DMS53 (cell line): ENCODE results near the gene OTC.

ENCODE experiments used
- DNase-seq: peaks from one replicate; lab custom pipeline; 2025; lab: John Stamatoyannopoulos, UW

Gene OTC

DNA sequence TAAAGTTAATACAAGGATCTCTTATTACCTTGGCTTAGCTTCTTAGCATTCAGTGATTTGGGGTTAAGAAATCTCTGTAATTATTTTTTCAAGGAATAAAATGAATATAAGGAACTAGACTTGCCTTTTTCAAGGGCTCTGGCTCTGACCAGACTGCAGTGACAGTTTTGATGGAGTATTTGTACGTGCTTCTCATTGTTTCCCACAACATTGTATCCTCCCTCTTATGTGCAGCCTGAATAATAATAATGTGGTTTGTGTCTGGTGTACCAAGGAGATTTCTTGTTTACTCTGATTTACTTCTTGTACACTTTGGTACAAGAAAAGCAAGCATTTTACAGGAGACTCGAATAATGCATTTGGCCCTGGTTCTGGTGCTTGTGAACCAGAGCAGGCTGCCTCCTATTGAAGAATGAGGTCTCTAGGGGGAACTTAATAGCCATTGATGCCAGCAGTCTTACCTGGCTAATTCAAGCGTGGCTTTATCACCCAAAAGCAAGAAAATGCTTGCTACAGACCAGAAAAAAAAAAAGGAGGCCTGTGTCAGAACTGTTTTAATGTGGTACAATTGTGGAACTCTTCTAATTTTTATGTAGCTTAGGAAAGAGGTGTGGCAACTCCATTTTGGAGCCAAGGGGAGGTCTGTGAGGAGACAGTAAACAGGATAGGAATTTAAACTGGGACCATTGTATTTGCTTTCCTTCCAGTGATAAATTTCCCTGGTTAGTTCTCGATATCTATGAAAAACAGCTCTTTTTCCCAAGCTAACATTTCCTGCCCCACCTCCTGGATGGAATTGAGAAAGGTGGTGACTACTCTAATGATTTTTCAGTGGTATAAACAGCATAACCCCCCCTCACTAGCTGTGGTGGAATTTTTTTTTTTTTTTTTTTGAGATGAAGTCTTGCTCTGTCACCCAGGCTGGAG lies 5.6 kb downstream of the OTC start:
- no peak for DNase-seq

DNA sequence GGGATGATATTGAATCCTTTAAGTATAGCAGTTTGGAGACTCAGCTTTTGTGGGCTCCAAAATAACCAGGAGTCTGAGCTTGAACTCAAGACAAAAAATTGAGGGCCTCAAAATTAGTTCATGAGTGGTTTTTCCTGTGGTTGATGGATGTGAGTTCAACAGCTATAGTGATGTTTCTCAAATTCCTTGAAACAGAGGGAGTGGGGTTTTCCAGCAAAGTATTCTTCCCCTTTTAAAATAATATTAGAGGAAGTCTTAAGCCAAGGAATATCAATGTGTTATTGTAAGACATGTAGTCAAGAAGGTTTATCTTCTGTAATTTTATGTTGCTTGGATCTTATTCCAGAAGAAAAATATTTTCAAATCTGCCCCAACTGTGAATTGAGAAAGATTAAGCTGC lies 10.6 kb downstream of the OTC start:
- no peak for DNase-seq

DNA sequence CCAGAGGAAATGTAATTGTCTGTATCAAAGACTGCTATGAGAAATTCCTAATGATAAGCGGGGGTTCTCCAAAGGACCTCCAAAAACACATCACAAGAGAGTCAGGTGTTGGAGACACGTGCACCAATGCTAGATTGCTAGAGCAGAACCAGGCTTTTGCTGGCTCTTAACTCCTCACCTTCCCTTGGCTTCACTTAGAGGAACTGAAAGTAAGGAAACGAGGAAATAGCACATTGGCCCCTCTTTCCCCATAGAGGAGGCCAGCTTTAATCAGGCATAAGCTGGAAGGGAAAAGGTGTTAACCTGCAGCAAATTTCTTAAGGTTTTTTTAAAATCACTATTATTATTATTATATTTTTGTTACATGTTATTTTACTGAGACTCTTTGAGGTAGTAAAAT lies 13.6 kb downstream of the OTC start:
- no peak for DNase-seq

DNA sequence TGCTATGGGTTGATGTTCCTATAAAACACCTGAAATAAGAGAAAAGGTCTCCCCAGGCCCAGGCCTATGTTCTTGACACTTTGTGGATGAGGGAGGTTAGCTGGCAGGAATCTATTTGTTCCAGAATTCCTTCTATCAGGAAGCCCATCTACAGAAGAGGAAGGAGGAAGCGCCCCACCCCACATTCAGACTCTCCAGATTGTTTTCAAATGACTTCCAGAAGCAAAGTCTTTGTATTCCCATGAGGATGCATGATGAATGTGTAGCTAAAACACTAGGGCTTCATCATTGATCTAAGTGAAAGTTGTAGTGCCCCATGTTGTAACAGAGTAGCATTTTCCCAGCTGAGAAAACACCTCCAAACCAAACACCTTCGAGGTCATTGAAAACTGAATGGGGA lies 16.4 kb downstream of the OTC start:
- no peak for DNase-seq

DNA sequence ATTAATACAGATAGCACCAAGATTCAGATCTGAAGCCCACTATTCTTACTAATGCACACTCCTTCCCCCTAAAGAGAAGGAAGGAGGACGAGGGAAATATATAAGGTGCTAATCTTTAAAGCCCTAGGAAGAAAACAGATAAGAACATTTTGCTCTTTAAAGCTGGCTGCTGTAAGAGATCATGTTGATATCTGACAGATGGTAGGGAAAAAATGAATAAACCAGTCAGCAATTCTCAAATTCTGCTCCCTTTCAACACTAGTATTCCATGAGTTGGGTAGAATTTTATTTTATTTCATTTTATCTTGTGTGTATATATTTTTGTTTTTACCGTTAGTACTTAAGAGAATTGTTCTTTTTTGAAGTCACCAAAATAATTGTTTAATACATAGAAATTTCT lies 19.2 kb downstream of the OTC start:
- DNase-seq, result no peak

DNA sequence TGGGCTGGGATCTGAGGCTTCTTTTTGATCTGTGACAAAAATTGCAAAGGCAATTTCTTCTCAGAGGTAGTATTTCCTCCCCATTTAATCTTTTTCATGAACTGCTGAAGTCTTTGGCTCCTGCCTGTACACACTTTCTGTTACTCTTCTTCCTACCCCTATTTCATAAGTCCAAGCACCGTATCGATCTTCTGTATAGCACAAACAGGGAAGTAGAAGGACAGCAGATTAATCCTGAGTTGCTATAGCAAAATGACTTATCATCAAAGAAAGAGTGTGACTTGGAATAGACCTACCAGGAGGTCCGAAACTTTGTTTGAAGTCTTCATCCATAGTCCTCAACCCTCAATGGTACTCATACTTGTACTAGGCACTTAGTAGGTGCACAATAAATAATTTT lies 22.0 kb downstream of the OTC start:
- DNase-seq, result no peak

- DNase-seq, result peak; percentile 60
These were observed 23.5 kb downstream of the OTC start for GRCh38 chrX:38375891-38376290.

DNA sequence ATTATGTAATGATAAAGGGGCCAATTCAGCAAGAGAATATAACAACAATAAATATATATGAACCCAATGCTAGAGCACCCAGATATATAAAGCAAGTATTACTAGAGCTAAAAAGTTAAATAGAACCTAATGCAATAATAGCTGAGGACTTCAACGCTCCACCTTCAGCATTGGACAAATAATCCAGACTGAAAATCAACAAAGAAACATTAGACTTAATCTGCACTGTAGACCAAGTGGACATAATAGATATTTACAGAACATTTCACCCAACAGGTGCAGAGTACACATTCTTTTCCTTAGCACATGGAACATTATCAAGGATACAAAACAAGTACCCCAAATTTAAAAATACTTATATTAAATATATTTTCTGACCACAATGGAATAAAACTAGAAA lies 24.3 kb downstream of the OTC start:
- peak; percentile 20 for DNase-seq

DNA sequence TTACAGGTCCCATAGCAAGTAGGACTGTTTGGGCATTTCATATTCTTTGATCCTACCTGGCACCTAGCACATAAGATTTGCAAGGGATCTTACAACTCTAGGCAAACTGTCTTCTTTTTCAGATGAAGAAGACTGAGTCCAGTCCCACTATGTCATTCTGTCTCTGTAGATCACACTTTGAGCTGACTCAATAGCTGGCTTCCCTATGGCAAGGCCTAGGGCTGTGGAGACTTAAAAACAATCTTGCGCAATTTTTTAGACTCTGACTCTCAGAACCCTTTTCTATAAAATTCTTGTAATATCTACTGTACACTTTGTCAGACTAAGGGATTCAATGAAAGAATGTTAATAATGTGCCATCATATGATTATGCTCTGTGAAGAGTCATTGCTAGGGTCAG lies 26.7 kb downstream of the OTC start:
- DNase-seq, result no peak

DNA sequence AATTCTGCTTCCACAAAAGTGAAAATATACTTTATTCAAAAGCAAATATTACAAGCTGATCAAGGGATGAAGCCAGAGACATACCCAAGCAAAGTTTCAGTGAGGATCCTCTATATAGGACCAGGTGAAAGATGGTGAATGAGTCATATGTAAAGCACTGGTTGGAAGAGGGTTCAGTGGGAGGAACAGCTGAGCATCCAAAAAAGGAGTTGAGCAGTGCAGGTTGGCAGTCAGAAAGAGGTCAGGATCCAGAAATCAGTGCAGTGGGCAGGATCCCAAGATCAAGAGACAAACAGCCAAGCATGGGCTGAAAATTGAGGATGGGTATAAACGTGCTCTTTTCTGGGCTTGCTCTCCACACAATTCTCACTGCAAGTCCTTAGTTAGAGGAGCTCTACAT lies 30.3 kb downstream of the OTC start:
- DNase-seq, result no peak

GRCh38 chrX:38400389-38400910 lies 48.0 kb downstream of the OTC start:
- DNase-seq, result no peak

GRCh38 chrX:38402118-38402517 lies 49.7 kb downstream of the OTC start:
- DNase-seq, result no peak

DNA sequence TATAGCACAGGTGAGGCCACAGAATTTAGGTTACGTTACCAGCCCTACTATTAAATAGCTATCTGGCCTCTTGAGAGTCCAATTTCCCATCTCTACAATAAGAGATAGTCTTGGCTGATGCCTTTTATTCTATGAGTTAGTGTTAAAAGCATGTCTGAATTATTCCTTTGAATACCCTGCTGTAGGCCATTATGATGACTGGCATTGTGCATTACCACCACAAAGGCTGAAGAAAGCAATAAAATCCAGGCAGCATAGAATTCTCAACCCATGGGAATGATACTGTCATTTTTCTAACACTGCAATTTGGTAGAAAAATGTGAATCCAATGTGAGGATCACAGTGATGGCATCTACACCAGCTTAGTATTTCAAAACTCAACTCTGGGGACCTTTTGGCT lies 51.4 kb downstream of the OTC start:
- no peak for DNase-seq

GRCh38 chrX:38407126-38407525 lies 54.7 kb downstream of the OTC start:
- DNase-seq, result no peak

GRCh38 chrX:38409289-38409688 lies 56.9 kb downstream of the OTC start:
- DNase-seq, result no peak

- peak; percentile 50 for DNase-seq
These were observed 74.4 kb downstream of the OTC start for GRCh38 chrX:38426785-38427184.

DNA sequence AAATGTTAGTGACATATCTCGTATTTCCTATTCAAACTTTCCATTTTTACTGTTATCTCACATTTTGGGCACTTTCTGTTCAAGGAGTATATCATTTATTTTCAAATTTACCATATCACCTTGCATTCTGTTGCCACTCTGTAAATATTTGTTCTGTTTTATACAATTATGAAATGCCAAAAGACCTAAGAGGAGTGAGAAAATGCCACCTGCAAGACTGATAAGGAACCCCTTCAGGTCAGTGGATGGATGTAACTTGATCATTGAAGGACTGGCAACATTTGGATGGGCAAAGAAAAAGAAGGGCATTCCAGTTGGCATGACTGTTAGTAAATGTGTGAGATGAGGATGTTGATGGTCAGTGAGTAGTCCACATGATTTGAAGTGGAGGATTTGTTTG lies 79.1 kb downstream of the OTC start:
- DNase-seq, result no peak

DNA sequence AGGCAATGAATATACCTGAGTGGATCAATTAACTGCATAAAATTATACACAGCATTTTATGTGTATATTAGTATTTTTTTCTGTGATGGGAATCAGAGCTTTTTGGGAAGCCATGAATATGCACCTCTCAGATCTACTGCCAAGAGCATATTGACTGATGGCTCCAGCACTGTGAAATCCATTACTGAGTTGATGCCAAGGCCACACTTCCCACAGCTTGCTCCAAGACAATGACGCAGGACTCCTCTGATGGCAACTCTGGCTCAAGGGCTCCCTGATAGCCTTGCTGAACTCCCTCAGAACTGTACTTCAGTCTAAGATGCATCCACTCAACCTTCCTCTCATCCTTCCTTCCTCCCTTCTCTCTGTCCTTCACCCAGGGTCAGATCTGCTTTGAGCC lies 82.7 kb downstream of the OTC start:
- DNase-seq, result no peak

- DNase-seq, result no peak
These were observed 84.7 kb downstream of the OTC start for GRCh38 chrX:38437093-38437492.

- peak; percentile 2 for DNase-seq
These were observed 85.9 kb downstream of the OTC start for GRCh38 chrX:38438321-38438720.

- DNase-seq, result peak; percentile 59
These were observed 100.2 kb downstream of the OTC start for GRCh38 chrX:38452603-38453002.

- DNase-seq, result peak; percentile 56
These were observed 105.7 kb downstream of the OTC start for GRCh38 chrX:38458071-38458470.

- DNase-seq, result no peak
These were observed 109.9 kb downstream of the OTC start for GRCh38 chrX:38462257-38462656.

GRCh38 chrX:38465686-38466085 lies 113.3 kb downstream of the OTC start:
- no peak for DNase-seq
